Breast epithelium (tissue), 3 donors: ENCODE measurements around the gene STK32A.

ENCODE experiments used
- CTCF ChIP-seq, 3 donors: fragments of 450-650 bp; IDR thresholded peaks; one replicate each; pipeline ENCODE4 v1.5.1; 2016 to 2017; ENCODE audit warnings: antibody characterized with exemption in 3 of 3, mild to moderate bottlenecking in 3 of 3, moderate library complexity in 3 of 3
- POLR2AphosphoS5 ChIP-seq, 3 donors: sonication (generic); formaldehyde crosslinking; IDR thresholded peaks; one replicate each; pipeline ENCODE4 v1.6.1; 2017; ENCODE audit warnings: antibody characterized with exemption in 3 of 3

- TF ChIP-seq CTCF (IDR thresholded peaks at IDR 0.05): no peak
- no peak for TF ChIP-seq POLR2AphosphoS5 (IDR thresholded peaks at IDR 0.05)
Measured at GRCh38 chr5:147190331-147190730, 44.5 kb upstream of the STK32A start.
